HepG2 (cell line): ENCODE data around the gene INHBA. TPM values are rescaled to one million over a fixed set of nuclear protein-coding genes. Genes with fewer than 3 reads are reported as not detected.

Experiments
- ATAC-seq: fragments of 200-7000 bp; cut with Tn5 transposase; 3 replicates; pipeline ENCODE4 v1.9.1; 2020; ENCODE audit warnings: mild to moderate bottlenecking, moderate library complexity
- BruUV-seq: library from RNA; stranded (reverse); fragments of 400-500 nt; replicated peaks from 2 replicates; lab custom pipeline; 2021; lab: Mats Ljungman, UMichigan
- CTCF ChIA-PET: fragments of 300-600 bp; formaldehyde crosslinking; extraction: SDS; loops from one replicate; lab custom pipeline; 2021; ENCODE audit warnings: low total read pairs, inconsistent platforms, low intra/inter-chr PET ratio; lab: Yijun Ruan, JAX
- POLR2A ChIA-PET: fragments of 350-600 bp; sonication (Branson Sonifier 250); formaldehyde crosslinking; loops from one replicate; lab custom pipeline; 2020; ENCODE audit warnings: antibody characterized with exemption, inconsistent platforms; lab: Yijun Ruan, JAX
- DNase-seq: peaks from one replicate; pipeline ENCODE4 v3.0.0-alpha.2; 2015; ENCODE audit warnings: low spot score
- FAIRE-seq: peaks from 3 replicates; lab custom pipeline; 2011; peaks lifted over from hg19 to GRCh38; lab: Jason Lieb, UNC
- H2AFZ ChIP-seq: one replicate; pipeline ENCODE4 v1.6.1; 2011; ENCODE audit warnings: low read length, inconsistent platforms
- H3K27ac ChIP-seq: fragments of 300-600 bp; 3 replicates; pipeline ENCODE4 v1.8.0; 2011; ENCODE audit warnings: mixed run types, mild to moderate bottlenecking, mixed read lengths, low read length, inconsistent platforms; ENCODE audit not compliant: insufficient read depth; ENCODE audit errors: extremely low read length
- H3K27me3 ChIP-seq, 2 experiments: fragments of 200-600 bp in 1 of 2; 2 replicates in 1 of 2; 3 replicates in 1 of 2; pipeline versions ENCODE4 v1.6.0 to v1.8.0; 2011; ENCODE audit warnings: low read length in 2 of 2, mild to moderate bottlenecking in 2 of 2, moderate library complexity in 2 of 2, inconsistent platforms in 1 of 2; ENCODE audit not compliant: insufficient read depth in 2 of 2, control insufficient read depth in 1 of 2
- H3K36me3 ChIP-seq, 2 experiments: fragments of 200-600 bp in 1 of 2; replicated peaks in 1 of 2; 2 replicates in 1 of 2; 3 replicates in 1 of 2; pipeline versions ENCODE4 v1.5.1 to v1.8.0; 2011; ENCODE audit warnings: low read length in 2 of 2, inconsistent platforms in 1 of 2; ENCODE audit not compliant: insufficient read depth in 2 of 2, control insufficient read depth in 1 of 2
- H3K4me1 ChIP-seq: 2 replicates; pipeline ENCODE4 v1.5.1; 2012; ENCODE audit warnings: low read length, inconsistent platforms; ENCODE audit not compliant: insufficient read depth
- H3K4me2 ChIP-seq: 2 replicates; pipeline ENCODE4 v1.6.0; 2011; ENCODE audit warnings: low read depth, low read length, inconsistent platforms
- H3K4me3 ChIP-seq, 3 experiments: fragments of 200-600 bp in 1 of 3; sonication (generic), shearing (Covaris generic) in 1 of 3; replicated peaks in 1 of 3; 2 replicates each; pipeline ENCODE4 v1.5.1; 2011 to 2016; ENCODE audit warnings: low read length in 3 of 3, inconsistent platforms in 2 of 3, low read depth in 2 of 3, mild to moderate bottlenecking in 2 of 3, control low read depth in 1 of 3, mixed read lengths in 1 of 3; ENCODE audit not compliant: insufficient read depth in 1 of 3
- H3K79me2 ChIP-seq: one replicate; pipeline ENCODE4 v1.6.1; 2011; ENCODE audit warnings: low read length, inconsistent platforms; ENCODE audit not compliant: insufficient read depth
- H3K9ac ChIP-seq: 2 replicates; pipeline ENCODE4 v1.6.0; 2011; ENCODE audit warnings: mild to moderate bottlenecking, low read depth, low read length, inconsistent platforms; ENCODE audit not compliant: insufficient read depth
- H3K9me3 ChIP-seq: 2 replicates; pipeline ENCODE4 v1.5.1; 2012; ENCODE audit warnings: mild to moderate bottlenecking, low read length
- H4K20me1 ChIP-seq: 2 replicates; pipeline ENCODE4 v1.6.0; 2011; ENCODE audit warnings: inconsistent platforms, mild to moderate bottlenecking, low read length, moderate library complexity; ENCODE audit not compliant: insufficient read depth
- JARID2 ChIP-seq: sonication (generic); formaldehyde crosslinking; IDR thresholded peaks from 2 replicates; pipeline ENCODE4 v1.8.1; 2023; ENCODE audit warnings: missing genetic modification reagents, inconsistent platforms; ENCODE audit not compliant: insufficient replicate concordance
- MED1 ChIP-seq: sonication (generic); formaldehyde crosslinking; IDR thresholded peaks from 2 replicates; pipeline ENCODE4 v1.4.0; 2020; ENCODE audit warnings: missing genetic modification reagents
- MIER2 ChIP-seq: IDR thresholded peaks from 2 replicates; pipeline ENCODE4 v1.6.1; 2016; ENCODE audit warnings: missing biosample characterization, missing genetic modification reagents
- NPAS2 ChIP-seq: sonication (generic); formaldehyde crosslinking; IDR thresholded peaks from 2 replicates; pipeline ENCODE4 v1.8.0; 2022; ENCODE audit warnings: mild to moderate bottlenecking, missing genetic modification reagents, borderline replicate concordance
- RBAK ChIP-seq: sonication (generic); formaldehyde crosslinking; IDR thresholded peaks from 2 replicates; pipeline ENCODE4 v1.5.1; 2020; ENCODE audit warnings: mild to moderate bottlenecking, missing genetic modification reagents
- SETDB1 ChIP-seq: sonication (generic); formaldehyde crosslinking; IDR thresholded peaks from 2 replicates; pipeline ENCODE4 v1.5.1; 2020; ENCODE audit warnings: missing genetic modification reagents, mild to moderate bottlenecking, borderline replicate concordance
- U2AF2 ChIP-seq: fragments of 200-400 bp; formaldehyde crosslinking; IDR thresholded peaks from 2 replicates; pipeline ENCODE4 v1.6.1; 2017; ENCODE audit warnings: low read depth, mild to moderate bottlenecking, low read length
- WIZ ChIP-seq: sonication (generic); formaldehyde crosslinking; IDR thresholded peaks from 2 replicates; pipeline ENCODE4 v1.5.1; 2020; ENCODE audit warnings: mild to moderate bottlenecking, missing genetic modification reagents
- ZHX2 ChIP-seq, 2 experiments: sonication (generic) in 1 of 2; formaldehyde crosslinking in 1 of 2; IDR thresholded peaks; 2 replicates each; pipeline versions ENCODE4 v1.6.1 to v1.9.0; 2014 to 2022; ENCODE audit warnings: antibody characterized with exemption in 1 of 2, borderline replicate concordance in 1 of 2, inconsistent platforms in 1 of 2, low read depth in 1 of 2, missing genetic modification reagents in 1 of 2
- ZNF513 ChIP-seq: sonication (generic); formaldehyde crosslinking; conservative IDR thresholded peaks from 2 replicates; pipeline ENCODE4 v1.5.0; 2020; ENCODE audit warnings: missing genetic modification reagents
- ZZZ3 ChIP-seq: sonication (generic); formaldehyde crosslinking; IDR thresholded peaks from 2 replicates; pipeline ENCODE4 v1.4.0; 2020; ENCODE audit warnings: missing genetic modification reagents, mild to moderate bottlenecking, borderline replicate concordance
- WGBS: methylation state at CpG from one replicate; pipeline ENCODE4 v1.1.6; 2017; ENCODE audit warnings: low lambda C conversion rate; 5-methylcytosine and 5-hydroxymethylcytosine counted together
- in situ Hi-C: cut with HindIII; loops from 2 replicates; pipeline ENCODE4 v1.10.0; 2017; ENCODE audit warnings: low pct_unique_long_range_greater_than_20kb; ENCODE audit not compliant: extremely low pct_ligation_motif_present
- intact Hi-C: fragments of 100-400 bp; cut with micrococcal nuclease; formaldehyde crosslinking; loops from one replicate; pipeline ENCODE4 v1.10.0; 2022; ENCODE audit not compliant: unreplicated experiment
- polyA plus RNA-seq, 8 experiments: library from polyadenylated mRNA; depleted of rRNA in 3 of 8; stranded (reverse) in 7 of 8; unstranded in 1 of 8; fragments of >200 nt; fragmentation: Illumina TruSeq in 4 of 8; extraction: Trizol in 4 of 8; gene quantifications; 2 replicates each; pipeline versions ENCODE4 v1.2.1 to v1.2.3, GENCODE V29; 2011 to 2016; ENCODE audit warnings: low read depth in 4 of 8, missing spikeins in 1 of 8, mixed read lengths in 1 of 8; ENCODE audit not compliant: insufficient read depth in 1 of 8
- total RNA-seq, 5 experiments: library from RNA; depleted of rRNA; stranded (reverse); fragments of >200 nt; fragmentation: Illumina TruSeq; extraction: Trizol; gene quantifications; 2 replicates each; pipeline ENCODE4 v1.2.3, GENCODE V29; 2016; ENCODE audit warnings: low read depth in 1 of 5

The INHBA gene
- total and polyA plus RNA-seq, 2 of the 13 experiments (the other 11 are each of a cell fraction or from before 2014, with no cell fraction given) = not detected

GRCh38 chr7:41648501-41648900 is 54.4 kb downstream of the INHBA start:
- Histone ChIP-seq H3K79me2 (no peaks in the 10 kb centered on the region), H3K9me3 (no peaks in the 10 kb centered on the region), H3K27me3 (no peaks in the 10 kb centered on the region), H2AFZ (no peak overlapping the region), H4K20me1 (no peaks in the 10 kb centered on the region), H3K27ac (no peak overlapping the region), H3K4me2 (no peak overlapping the region), H3K9ac (no peak overlapping the region), H3K4me1 (no peaks in the 10 kb centered on the region), H3K36me3 (no peaks in the 10 kb centered on the region), H3K4me3 (no peak overlapping the region)
- CTCF ChIA-PET = no interaction called here
- FAIRE-seq (no peak), ATAC-seq (no peak), DNase-seq (no peak)
- in situ Hi-C loops = no loop called here
- 0% methylated on average over 1 of the region's 1 CpG for WGBS
- POLR2A ChIA-PET = no interaction called here
- TF ChIP-seq WIZ (no peak), NPAS2 (CRISPR knock-in tag) (no peak)
- BruUV-seq = no TSS peak
- intact Hi-C loops = no loop called here

GRCh38 chr7:41643616-41644015 is 59.3 kb downstream of the INHBA start:
- Histone ChIP-seq H3K9ac (no peak overlapping the region), H3K27me3 (no peaks in the 10 kb centered on the region), H3K4me3 (no peak overlapping the region), H2AFZ (no peak overlapping the region), H3K79me2 (no peaks in the 10 kb centered on the region), H3K36me3 (no peaks in the 10 kb centered on the region), H3K4me2 (no peak overlapping the region), H4K20me1 (no peaks in the 10 kb centered on the region), H3K4me1 (no peaks in the 10 kb centered on the region), H3K27ac (no peak overlapping the region), H3K9me3 (peaks cover 13% of the 10 kb centered on the region; the same call in 1 of the 2 replicates)
- ChIA-PET POLR2A (no interaction called here), CTCF (no interaction called here)
- DNase-seq (no peak), ATAC-seq (no peak), FAIRE-seq (no peak)
- in situ Hi-C loops (no loop called here), intact Hi-C loops (no loop called here)
- no TSS peak for BruUV-seq
- 0% methylated on average over 1 of the region's 1 CpG for WGBS
- TF ChIP-seq RBAK (CRISPR knock-in tag) (no peak), MED1 (no peak), U2AF2 (no peak), MIER2 (CRISPR knock-in tag) (no peak), ZHX2 (IDR thresholded peaks at IDR 0.05; ENCODE audit: low read depth) (no peak), ZHX2 (CRISPR knock-in tag; IDR thresholded peaks at IDR 0.05; ENCODE audit: borderline replicate concordance) (no peak), ZZZ3 (no peak), SETDB1 (CRISPR knock-in tag) (no peak), ZNF513 (CRISPR knock-in tag) (no peak), JARID2 (CRISPR knock-in tag) (no peak)
